WTC11 (cell line): ENCODE data around the gene CYGB. TPM values are rescaled to one million over a fixed set of nuclear protein-coding genes. Genes with fewer than 3 reads are reported as not detected.

Experiments used
- ATAC-seq: fragments of 200-7000 bp; cut with Tn5 transposase; 2 replicates; pipeline ENCODE4 v1.10.0; 2021; ENCODE audit warnings: mild to moderate bottlenecking, moderate library complexity
- CTCF ChIA-PET: fragments of 300-600 bp; sonication (Branson Sonifier 250); formaldehyde crosslinking; loops from one replicate; lab custom pipeline; 2021; ENCODE audit warnings: antibody characterized with exemption; lab: Charles Lee
- POLR2A ChIA-PET: fragments of 350-600 bp; sonication (Branson Sonifier 250); formaldehyde crosslinking; loops from one replicate; lab custom pipeline; 2021; ENCODE audit warnings: antibody characterized with exemption; lab: Charles Lee
- DNase-seq: peaks from one replicate; pipeline ENCODE4 v3.0.0; 2021; ENCODE audit warnings: low spot score
- H3K27ac Mint-ChIP-seq: 2 replicates; pipeline ENCODE4 v1.8.0; 2021; ENCODE audit warnings: mixed read lengths
- H3K27me3 Mint-ChIP-seq: 2 replicates; pipeline ENCODE4 v1.8.0; 2021; ENCODE audit warnings: low read depth, mild to moderate bottlenecking, moderate library complexity, mixed read lengths
- H3K36me3 Mint-ChIP-seq: 2 replicates; pipeline ENCODE4 v1.8.0; 2021; ENCODE audit warnings: mixed read lengths
- H3K4me1 Mint-ChIP-seq: 2 replicates; pipeline ENCODE4 v1.8.0; 2022; ENCODE audit warnings: mixed read lengths
- H3K4me3 Mint-ChIP-seq: 2 replicates; pipeline ENCODE4 v1.8.0; 2021; ENCODE audit warnings: mild to moderate bottlenecking, moderate library complexity, mixed read lengths
- H3K9me3 Mint-ChIP-seq: 2 replicates; pipeline ENCODE4 v1.8.0; 2021; ENCODE audit warnings: mixed read lengths
- ATF3 ChIP-seq: sonication (generic); formaldehyde crosslinking; conservative IDR thresholded peaks from 2 replicates; pipeline ENCODE4 v1.8.1; 2022; ENCODE audit warnings: mild to moderate bottlenecking, missing genetic modification reagents
- CBFB ChIP-seq: sonication (generic); formaldehyde crosslinking; IDR thresholded peaks from 2 replicates; pipeline ENCODE4 v1.8.1; 2022; ENCODE audit warnings: mild to moderate bottlenecking, low read depth, missing genetic modification reagents
- ERG ChIP-seq: fragments of 250-450 bp; sonication (Bioruptor Pico); IDR thresholded peaks from 2 replicates; pipeline ENCODE4 v1.8.0; 2021; ENCODE audit warnings: mild to moderate bottlenecking
- ESRRA ChIP-seq: sonication (generic); formaldehyde crosslinking; IDR thresholded peaks from 2 replicates; pipeline ENCODE4 v1.8.1; 2022; ENCODE audit warnings: mild to moderate bottlenecking, missing genetic modification reagents, borderline replicate concordance
- FOXK1 ChIP-seq: sonication (generic); formaldehyde crosslinking; IDR thresholded peaks from 2 replicates; pipeline ENCODE4 v1.8.0; 2022; ENCODE audit warnings: mild to moderate bottlenecking, moderate library complexity, missing genetic modification reagents
- GABPB1 ChIP-seq: sonication (generic); formaldehyde crosslinking; IDR thresholded peaks from 2 replicates; pipeline ENCODE4 v1.8.1; 2023; ENCODE audit warnings: mild to moderate bottlenecking, missing genetic modification reagents
- GRHL2 ChIP-seq: fragments of 250-450 bp; sonication (Bioruptor Pico); IDR thresholded peaks from 2 replicates; pipeline ENCODE4 v1.8.0; 2022; ENCODE audit warnings: mild to moderate bottlenecking, moderate library complexity; ENCODE audit not compliant: insufficient replicate concordance, severe bottlenecking
- HMGXB4 ChIP-seq: sonication (generic); formaldehyde crosslinking; IDR thresholded peaks from 2 replicates; pipeline ENCODE4 v1.8.1; 2023; ENCODE audit warnings: mild to moderate bottlenecking, moderate library complexity, missing genetic modification reagents
- JAZF1 ChIP-seq: fragments of 250-450 bp; sonication (Bioruptor Pico); IDR thresholded peaks from 2 replicates; pipeline ENCODE4 v1.9.0; 2021; ENCODE audit warnings: moderate library complexity, mild to moderate bottlenecking, inconsistent platforms
- NFYB ChIP-seq: sonication (generic); formaldehyde crosslinking; conservative IDR thresholded peaks from 2 replicates; pipeline ENCODE4 v1.8.0; 2022; ENCODE audit warnings: low read depth, missing genetic modification reagents
- NR3C1 ChIP-seq: sonication (generic); formaldehyde crosslinking; conservative IDR thresholded peaks from 2 replicates; pipeline ENCODE4 v1.8.1; 2023; ENCODE audit warnings: low read depth, mild to moderate bottlenecking, missing genetic modification reagents
- PRRX2 ChIP-seq: fragments of 250-450 bp; sonication (Bioruptor Pico); IDR thresholded peaks from 2 replicates; pipeline ENCODE4 v1.8.0; 2021; ENCODE audit warnings: mild to moderate bottlenecking
- TEAD4 ChIP-seq: sonication (generic); formaldehyde crosslinking; IDR thresholded peaks from 2 replicates; pipeline ENCODE4 v1.8.0; 2022; ENCODE audit warnings: mild to moderate bottlenecking, missing genetic modification reagents
- USF1 ChIP-seq: sonication (generic); formaldehyde crosslinking; IDR thresholded peaks from 2 replicates; pipeline ENCODE4 v1.8.0; 2022; ENCODE audit warnings: mild to moderate bottlenecking, missing genetic modification reagents
- ZNF232 ChIP-seq: sonication (generic); formaldehyde crosslinking; IDR thresholded peaks from 2 replicates; pipeline ENCODE4 v1.8.0; 2022; ENCODE audit warnings: mild to moderate bottlenecking, missing genetic modification reagents
- ZNF263 ChIP-seq: sonication (generic); formaldehyde crosslinking; IDR thresholded peaks from 2 replicates; pipeline ENCODE4 v1.8.1; 2022; ENCODE audit warnings: low read depth, mild to moderate bottlenecking, moderate library complexity, missing genetic modification reagents
- ZNF423 ChIP-seq: fragments of 250-450 bp; sonication (Bioruptor Pico); IDR thresholded peaks from 2 replicates; pipeline ENCODE4 v2.1.2; 2022; ENCODE audit warnings: mild to moderate bottlenecking, moderate library complexity
- ZSCAN18 ChIP-seq: fragments of 250-450 bp; sonication (Bioruptor Pico); IDR thresholded peaks from 2 replicates; pipeline ENCODE4 v2.1.2; 2022; ENCODE audit warnings: mild to moderate bottlenecking, moderate library complexity
- total RNA-seq: library from RNA; stranded (reverse); gene quantifications from 3 replicates; pipeline ENCODE4 v1.2.3, GENCODE V29; 2021
- TF ChIP-seq, protein P1 (sequence below): sonication (generic); formaldehyde crosslinking; IDR thresholded peaks from 2 replicates; pipeline ENCODE4 v1.8.1; 2023; ENCODE audit warnings: mild to moderate bottlenecking, missing genetic modification reagents, borderline replicate concordance
- TF ChIP-seq, protein P2 (sequence below): sonication (generic); formaldehyde crosslinking; IDR thresholded peaks from 2 replicates; pipeline ENCODE4 v1.8.1; 2023; ENCODE audit warnings: mild to moderate bottlenecking, missing genetic modification reagents
- TF ChIP-seq, protein P3 (sequence below): sonication (generic); formaldehyde crosslinking; IDR thresholded peaks from 2 replicates; pipeline ENCODE4 v1.8.0; 2022; ENCODE audit warnings: mild to moderate bottlenecking, missing genetic modification reagents

The CYGB gene
- total RNA-seq, 1 experiment from 2014 or later = 3.6 TPM

GRCh38 chr17:76544546-76545365 is 7.2 kb upstream of the CYGB start (continued):
- TF ChIP-seq, protein P1, sequence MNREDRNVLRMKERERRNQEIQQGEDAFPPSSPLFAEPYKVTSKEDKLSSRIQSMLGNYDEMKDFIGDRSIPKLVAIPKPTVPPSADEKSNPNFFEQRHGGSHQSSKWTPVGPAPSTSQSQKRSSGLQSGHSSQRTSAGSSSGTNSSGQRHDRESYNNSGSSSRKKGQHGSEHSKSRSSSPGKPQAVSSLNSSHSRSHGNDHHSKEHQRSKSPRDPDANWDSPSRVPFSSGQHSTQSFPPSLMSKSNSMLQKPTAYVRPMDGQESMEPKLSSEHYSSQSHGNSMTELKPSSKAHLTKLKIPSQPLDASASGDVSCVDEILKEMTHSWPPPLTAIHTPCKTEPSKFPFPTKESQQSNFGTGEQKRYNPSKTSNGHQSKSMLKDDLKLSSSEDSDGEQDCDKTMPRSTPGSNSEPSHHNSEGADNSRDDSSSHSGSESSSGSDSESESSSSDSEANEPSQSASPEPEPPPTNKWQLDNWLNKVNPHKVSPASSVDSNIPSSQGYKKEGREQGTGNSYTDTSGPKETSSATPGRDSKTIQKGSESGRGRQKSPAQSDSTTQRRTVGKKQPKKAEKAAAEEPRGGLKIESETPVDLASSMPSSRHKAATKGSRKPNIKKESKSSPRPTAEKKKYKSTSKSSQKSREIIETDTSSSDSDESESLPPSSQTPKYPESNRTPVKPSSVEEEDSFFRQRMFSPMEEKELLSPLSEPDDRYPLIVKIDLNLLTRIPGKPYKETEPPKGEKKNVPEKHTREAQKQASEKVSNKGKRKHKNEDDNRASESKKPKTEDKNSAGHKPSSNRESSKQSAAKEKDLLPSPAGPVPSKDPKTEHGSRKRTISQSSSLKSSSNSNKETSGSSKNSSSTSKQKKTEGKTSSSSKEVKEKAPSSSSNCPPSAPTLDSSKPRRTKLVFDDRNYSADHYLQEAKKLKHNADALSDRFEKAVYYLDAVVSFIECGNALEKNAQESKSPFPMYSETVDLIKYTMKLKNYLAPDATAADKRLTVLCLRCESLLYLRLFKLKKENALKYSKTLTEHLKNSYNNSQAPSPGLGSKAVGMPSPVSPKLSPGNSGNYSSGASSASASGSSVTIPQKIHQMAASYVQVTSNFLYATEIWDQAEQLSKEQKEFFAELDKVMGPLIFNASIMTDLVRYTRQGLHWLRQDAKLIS = no peak
- TF ChIP-seq ZNF263 (CRISPR knock-in tag) (no peak), ESRRA (CRISPR knock-in tag) (no peak), GABPB1 (no peak), TEAD4 (CRISPR knock-in tag) (no peak), PRRX2 (CRISPR knock-in tag) (no peak), ZNF423 (CRISPR knock-in tag) (no peak), ATF3 (CRISPR knock-in tag) (no peak), CBFB (CRISPR knock-in tag) (no peak)
- TF ChIP-seq, protein P2, sequence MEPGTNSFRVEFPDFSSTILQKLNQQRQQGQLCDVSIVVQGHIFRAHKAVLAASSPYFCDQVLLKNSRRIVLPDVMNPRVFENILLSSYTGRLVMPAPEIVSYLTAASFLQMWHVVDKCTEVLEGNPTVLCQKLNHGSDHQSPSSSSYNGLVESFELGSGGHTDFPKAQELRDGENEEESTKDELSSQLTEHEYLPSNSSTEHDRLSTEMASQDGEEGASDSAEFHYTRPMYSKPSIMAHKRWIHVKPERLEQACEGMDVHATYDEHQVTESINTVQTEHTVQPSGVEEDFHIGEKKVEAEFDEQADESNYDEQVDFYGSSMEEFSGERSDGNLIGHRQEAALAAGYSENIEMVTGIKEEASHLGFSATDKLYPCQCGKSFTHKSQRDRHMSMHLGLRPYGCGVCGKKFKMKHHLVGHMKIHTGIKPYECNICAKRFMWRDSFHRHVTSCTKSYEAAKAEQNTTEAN (CRISPR knock-in tag) = no peak

DNA sequence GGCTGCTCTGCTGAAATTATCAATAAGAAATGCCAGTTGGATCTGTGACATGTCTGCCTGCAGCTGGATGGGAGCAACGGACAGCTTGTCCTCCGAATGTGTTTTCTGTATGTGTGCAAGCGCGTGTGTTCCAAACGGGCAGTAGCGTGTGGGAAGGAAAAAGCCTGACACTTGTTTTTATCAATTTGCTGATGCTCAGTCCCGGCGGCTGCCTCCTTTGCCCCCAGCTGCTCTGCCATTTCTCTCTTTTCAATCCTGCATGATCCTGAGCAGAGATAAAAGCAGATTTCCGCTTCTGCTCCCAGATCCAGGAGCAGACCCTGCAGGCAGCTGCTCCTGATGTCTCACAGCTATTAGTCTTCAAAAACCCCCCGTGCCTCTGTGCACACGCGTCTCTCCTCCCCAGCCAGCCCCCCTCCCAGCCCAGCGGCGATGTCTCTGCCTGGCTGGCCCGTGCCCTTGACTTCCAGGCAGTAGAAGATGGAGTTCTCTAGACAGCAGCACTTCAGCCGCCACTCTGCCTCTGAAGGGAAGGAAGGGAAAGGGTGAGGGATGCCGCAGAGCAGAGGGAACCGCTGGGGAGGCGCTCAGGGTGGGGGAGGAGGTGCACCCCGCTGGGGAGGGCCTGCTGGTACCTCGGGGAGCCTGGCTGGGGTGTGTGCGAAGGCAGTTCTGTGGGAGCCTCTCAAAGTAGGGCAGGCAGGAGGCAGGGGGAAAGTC is 6.5 kb upstream of the CYGB start:
- no peaks in the 10 kb centered on the region; the same call in 1 of the 2 replicates for H3K36me3 Mint-ChIP-seq
- CTCF ChIA-PET = interaction anchor here (0.6 to 5.4 kb wide), 11 partner anchors 9 to 178 kb away, joined by 3 to 81 read pairs (median 6); no protein-coding TSS in a partner anchor
- no peaks in the 10 kb centered on the region for H3K9me3 Mint-ChIP-seq
- no peak overlapping the region for H3K27ac Mint-ChIP-seq
- peaks cover 17% of the 10 kb centered on the region for H3K27me3 Mint-ChIP-seq
- no peak overlapping the region for H3K4me3 Mint-ChIP-seq
- ATAC-seq = no peak
- peaks cover 36% of the 10 kb centered on the region for H3K4me1 Mint-ChIP-seq
- POLR2A ChIA-PET = interaction anchor here (0.6 to 1.4 kb wide), 2 partner anchors 14 to 45 kb away, joined by 3 to 4 read pairs; no protein-coding TSS in a partner anchor
- no peak for DNase-seq
- no peak for TF ChIP-seq NFYB (CRISPR knock-in tag)
- TF ChIP-seq NR3C1 = no peak
- TF ChIP-seq USF1 (CRISPR knock-in tag) = no peak
- TF ChIP-seq JAZF1 (CRISPR knock-in tag) = no peak
- TF ChIP-seq ZNF232 (CRISPR knock-in tag) = no peak
- TF ChIP-seq ERG (CRISPR knock-in tag) = no peak
- TF ChIP-seq ZSCAN18 (CRISPR knock-in tag) = no peak
- TF ChIP-seq GRHL2 (CRISPR knock-in tag) = no peak
- TF ChIP-seq HMGXB4 (CRISPR knock-in tag) = no peak
- no peak for TF ChIP-seq FOXK1 (CRISPR knock-in tag)
- TF ChIP-seq, protein P3, sequence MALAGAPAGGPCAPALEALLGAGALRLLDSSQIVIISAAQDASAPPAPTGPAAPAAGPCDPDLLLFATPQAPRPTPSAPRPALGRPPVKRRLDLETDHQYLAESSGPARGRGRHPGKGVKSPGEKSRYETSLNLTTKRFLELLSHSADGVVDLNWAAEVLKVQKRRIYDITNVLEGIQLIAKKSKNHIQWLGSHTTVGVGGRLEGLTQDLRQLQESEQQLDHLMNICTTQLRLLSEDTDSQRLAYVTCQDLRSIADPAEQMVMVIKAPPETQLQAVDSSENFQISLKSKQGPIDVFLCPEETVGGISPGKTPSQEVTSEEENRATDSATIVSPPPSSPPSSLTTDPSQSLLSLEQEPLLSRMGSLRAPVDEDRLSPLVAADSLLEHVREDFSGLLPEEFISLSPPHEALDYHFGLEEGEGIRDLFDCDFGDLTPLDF (CRISPR knock-in tag) = no peak
